Measurements from ENCODE around the gene ERFE. TPM values are rescaled to one million over a fixed set of nuclear protein-coding genes. Genes with fewer than 3 reads are reported as not detected.

The ERFE gene
- polyA plus RNA-seq, 1 of the 3 experiments (the other 2 are of a cell fraction) = 1.3 TPM

- Histone ChIP-seq H3K36me3 (replicated peaks in 1 of 2; ENCODE audit: control insufficient read depth in 1 of 2, insufficient read depth in 2 of 2, low read length in 1 of 2) (peaks cover 0 to 32% of the 10 kb centered on the region in 2 experiments), H3K79me2 (ENCODE audit: insufficient read depth) (no peaks in the 10 kb centered on the region), H2AFZ (ENCODE audit: low read depth) (no peak overlapping the region), H3K4me2 (no peak overlapping the region), H3K4me3 (ENCODE audit: low read depth in 2 of 2, low read length in 1 of 2) (no peak overlapping the region), H3K9me2 (no peaks in the 10 kb centered on the region), H3K9me3 (no peaks in the 10 kb centered on the region), H4K20me1 (ENCODE audit: insufficient read depth) (no peaks in the 10 kb centered on the region), H3F3A (replicated peaks; ENCODE audit: insufficient read depth) (peaks cover 29% of the 10 kb centered on the region), H3K27me3 (ENCODE audit: insufficient read depth) (no peaks in the 10 kb centered on the region), H3K4me1 (ENCODE audit: control insufficient read depth in 1 of 2, insufficient read depth in 2 of 2, low read depth in 1 of 2, low read length in 1 of 2) (peaks cover 0 to 26% of the 10 kb centered on the region in 2 experiments; a peak in 3 of 4 replicates), H3K27ac (ENCODE audit: low read depth in 2 of 2, low read length in 1 of 2) (0 out of 4 replicates have a peak overlapping the region, but pooled peaks of 1 of the 2 experiments have one; percentile 7), H3K9ac (no peak overlapping the region)
- TF ChIP-seq MEF2A (IDR thresholded peaks at IDR 0.05; ENCODE audit: borderline replicate concordance, low read depth) (no peak), CHD2 (IDR thresholded peaks at IDR 0.05; ENCODE audit: low read length, partially characterized antibody) (no peak), ZBTB33 (IDR thresholded peaks at IDR 0.05; ENCODE audit: borderline replicate concordance, low read depth) (no peak), GATA2 (CRISPR knock-in tag; IDR thresholded peaks at IDR 0.05) (no peak), TCF12 (IDR thresholded peaks at IDR 0.05) (no peak), FOXJ3 (CRISPR knock-in tag; IDR thresholded peaks at IDR 0.05) (no peak), RAD21 (IDR thresholded peaks at IDR 0.05; ENCODE audit: low read length) (no peak), IRF3 (IDR thresholded peaks at IDR 0.05; ENCODE audit: low read depth, low read length) (no peak), NFIC (IDR thresholded peaks at IDR 0.05; ENCODE audit: borderline replicate concordance) (no peak), SIN3A (IDR thresholded peaks at IDR 0.05; ENCODE audit: borderline replicate concordance, low read depth, low read length) (no peak), SMC3 (IDR thresholded peaks at IDR 0.05; ENCODE audit: low read depth, low read length) (no peak), MAX (IDR thresholded peaks at IDR 0.05; ENCODE audit: low read depth) (no peak), FOXM1 (IDR thresholded peaks at IDR 0.05; ENCODE audit: low read depth) (no peak), EZH2phosphoT487 (IDR thresholded peaks at IDR 0.05; ENCODE audit: borderline replicate concordance, low read depth) (no peak), POLR2AphosphoS5 (IDR thresholded peaks at IDR 0.05; ENCODE audit: low read depth, low read length) (no peak), YY1 (IDR thresholded peaks at IDR 0.05; ENCODE audit: low read depth) (no peak), REST (IDR thresholded peaks at IDR 0.05; ENCODE audit: low read depth, low read length) (no peak), TEAD4 (IDR thresholded peaks at IDR 0.05; ENCODE audit: borderline replicate concordance, insufficient read depth) (no peak), USF2 (IDR thresholded peaks at IDR 0.05; ENCODE audit: borderline replicate concordance, low read depth, low read length) (no peak), MXI1 (IDR thresholded peaks at IDR 0.05; ENCODE audit: low read depth, low read length) (no peak)
- POLR2A ChIA-PET = interaction anchor here (0.8 kb wide), 1 partner anchor 9 kb away, joined by 3 read pairs; no protein-coding TSS in a partner anchor
- whole genome bisulfite sequencing (ENCODE audit: low lambda C conversion rate) = 93% methylated on average over 4 of the region's 7 CpGs
- DNase-seq = no peak
- CTCF ChIA-PET = interaction anchor here (1.0 to 1.1 kb wide), 3 partner anchors 8 to 309 kb away, joined by 3 to 4 read pairs (median 3); no protein-coding TSS in a partner anchor
Observed at GRCh38 chr2:238167344-238167715, 8.6 kb downstream of the ERFE start.
